Islet of Langerhans (tissue), 1 donor: ENCODE data around the gene PRKAB1.
"Not testable (repeated sequence)": the region's sequence is repeated elsewhere in the genome, so short reads cannot be mapped to it uniquely, and the experiment has no call there.

ENCODE experiments used
- FAIRE-seq: peaks from one replicate; lab custom pipeline; 2011; peaks lifted over from hg19 to GRCh38; lab: Jason Lieb, UNC

Gene PRKAB1, protein sequence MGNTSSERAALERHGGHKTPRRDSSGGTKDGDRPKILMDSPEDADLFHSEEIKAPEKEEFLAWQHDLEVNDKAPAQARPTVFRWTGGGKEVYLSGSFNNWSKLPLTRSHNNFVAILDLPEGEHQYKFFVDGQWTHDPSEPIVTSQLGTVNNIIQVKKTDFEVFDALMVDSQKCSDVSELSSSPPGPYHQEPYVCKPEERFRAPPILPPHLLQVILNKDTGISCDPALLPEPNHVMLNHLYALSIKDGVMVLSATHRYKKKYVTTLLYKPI

DNA sequence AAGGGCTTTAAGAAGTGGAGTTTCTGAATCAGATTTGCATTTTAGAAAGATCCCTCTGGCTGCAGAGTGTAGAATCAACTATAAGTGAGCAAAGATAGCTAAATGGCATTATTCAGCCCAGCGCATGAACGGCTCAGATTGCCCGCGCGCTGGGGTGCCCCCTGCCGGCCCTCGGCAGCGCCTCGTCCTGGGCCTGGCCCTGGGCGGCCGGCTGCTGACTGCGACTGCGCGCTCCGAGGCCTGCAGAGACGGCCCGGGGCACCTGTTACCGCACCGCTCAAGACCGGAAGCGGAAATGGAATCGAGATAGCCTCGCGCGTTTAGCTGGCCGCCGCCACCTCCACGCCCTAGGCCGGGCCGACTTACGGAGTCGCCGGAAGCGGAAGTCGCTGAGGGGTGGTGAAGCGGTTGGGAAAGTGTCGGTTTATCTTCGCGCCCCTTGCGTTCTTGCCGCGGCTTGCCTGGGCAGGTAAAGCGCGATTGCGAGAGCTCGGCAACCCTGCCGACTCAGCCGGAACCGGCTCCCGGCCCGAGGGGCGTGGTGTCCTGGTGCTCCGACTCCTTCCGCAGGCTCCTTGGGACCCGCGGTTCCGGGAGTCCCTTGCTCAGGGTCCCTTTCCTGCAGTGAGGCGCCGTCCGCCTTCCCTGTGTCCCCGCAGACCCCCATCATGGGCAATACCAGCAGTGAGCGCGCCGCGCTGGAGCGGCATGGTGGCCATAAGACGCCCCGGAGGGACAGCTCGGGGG is at the start of gene PRKAB1:
Gene PRKAB1 (plus strand): TSS at position 557 of the 747 bp plus-strand sequence. CDS start 112 bp downstream, at position 669.
- FAIRE-seq: no peak

DNA sequence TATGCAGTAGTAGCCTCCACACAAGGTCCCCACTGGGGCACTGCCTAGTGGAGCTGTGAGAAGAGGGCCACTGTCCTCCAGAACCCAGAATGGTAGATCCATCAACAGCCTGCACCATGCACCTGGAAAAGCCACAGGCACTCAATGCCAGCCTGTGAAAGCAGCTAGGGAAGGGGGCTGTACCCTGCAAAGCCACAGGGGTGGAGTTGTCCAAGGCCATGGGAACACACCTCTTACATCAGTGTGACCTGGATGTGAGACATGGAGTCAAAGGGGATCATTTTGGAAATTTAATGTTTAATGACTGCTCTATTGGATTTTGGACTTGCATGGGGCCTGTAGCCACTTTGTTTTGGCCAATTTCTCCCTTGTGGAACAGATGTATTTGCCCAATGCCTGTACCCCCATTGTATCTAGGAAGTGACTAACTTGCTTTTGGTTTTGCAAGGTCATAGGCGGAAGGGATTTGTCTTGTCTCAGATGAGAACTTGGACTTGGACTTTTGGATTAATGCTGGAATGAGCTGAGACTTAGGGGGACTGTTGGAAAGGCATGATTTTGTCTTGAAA is 49.5 kb upstream of the PRKAB1 start:
- not testable (repeated sequence) for FAIRE-seq

DNA sequence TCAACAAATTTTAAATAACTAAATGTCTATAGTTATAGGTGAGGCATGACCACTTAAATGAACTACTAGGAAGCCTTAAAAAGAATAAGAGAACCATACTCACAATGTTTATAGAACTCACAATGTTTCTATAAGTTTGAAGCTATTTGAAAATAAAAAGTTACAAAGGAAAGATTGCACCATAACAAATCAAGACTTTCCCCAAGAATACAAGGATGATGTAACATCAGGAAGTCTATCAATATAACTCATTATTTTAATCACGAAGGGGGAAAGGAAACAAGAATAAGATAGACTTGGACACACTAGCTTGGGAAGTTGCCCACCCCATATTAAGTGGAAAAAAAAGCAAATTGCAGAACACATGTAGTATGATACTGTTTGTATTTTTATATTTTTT is 47.4 kb upstream of the PRKAB1 start:
- FAIRE-seq: no peak

- FAIRE-seq: no peak
Observed at GRCh38 chr12:119621878-119622277, 46.1 kb upstream of the PRKAB1 start.

- FAIRE-seq: no peak
Observed at GRCh38 chr12:119624966-119625365, 43.0 kb upstream of the PRKAB1 start.

- no peak for FAIRE-seq
Observed at GRCh38 chr12:119627019-119627643, 40.8 kb upstream of the PRKAB1 start.

- no peak for FAIRE-seq
Observed at GRCh38 chr12:119627686-119628085, 40.2 kb upstream of the PRKAB1 start.

- FAIRE-seq: no peak
Observed at GRCh38 chr12:119630223-119630780, 37.6 kb upstream of the PRKAB1 start.

- FAIRE-seq: no peak
Observed at GRCh38 chr12:119630962-119631550, 36.9 kb upstream of the PRKAB1 start.

DNA sequence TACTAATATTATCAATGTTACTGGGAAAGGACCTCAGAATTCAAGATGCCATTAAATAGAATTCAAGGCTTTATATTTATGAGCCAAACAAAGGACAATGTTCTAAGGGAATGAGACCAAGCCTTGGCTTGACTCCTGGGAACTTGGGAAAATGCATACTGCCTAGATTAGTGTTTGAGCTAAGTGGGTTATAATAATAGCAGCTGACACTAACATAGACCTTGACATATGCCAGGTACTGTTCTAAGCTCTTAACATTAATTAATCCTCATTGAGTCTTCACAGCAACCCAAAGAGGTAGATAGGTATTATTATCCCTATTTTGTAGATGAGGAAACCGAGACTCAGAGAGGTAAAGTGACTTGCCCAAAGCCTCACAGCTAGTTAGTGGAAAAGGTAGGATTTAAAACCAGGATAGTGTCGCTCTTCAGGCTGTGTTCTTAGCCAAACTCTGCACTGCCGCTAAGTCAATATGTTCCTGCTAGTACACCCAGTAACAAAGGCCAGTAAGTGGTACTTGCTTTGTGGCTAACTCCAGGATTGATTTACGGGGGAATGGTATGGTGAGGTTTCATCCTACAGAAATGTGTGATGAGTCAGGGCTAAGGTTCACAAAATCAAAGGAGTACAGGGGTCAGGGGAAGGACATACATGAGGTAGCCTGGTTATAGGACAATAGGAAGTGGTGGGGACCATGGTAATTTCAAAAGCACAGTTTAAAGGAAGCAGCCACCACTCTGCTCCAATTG is 35.8 kb upstream of the PRKAB1 start:
- FAIRE-seq: no peak

GRCh38 chr12:119634743-119635142 is 33.2 kb upstream of the PRKAB1 start:
- no peak for FAIRE-seq

DNA sequence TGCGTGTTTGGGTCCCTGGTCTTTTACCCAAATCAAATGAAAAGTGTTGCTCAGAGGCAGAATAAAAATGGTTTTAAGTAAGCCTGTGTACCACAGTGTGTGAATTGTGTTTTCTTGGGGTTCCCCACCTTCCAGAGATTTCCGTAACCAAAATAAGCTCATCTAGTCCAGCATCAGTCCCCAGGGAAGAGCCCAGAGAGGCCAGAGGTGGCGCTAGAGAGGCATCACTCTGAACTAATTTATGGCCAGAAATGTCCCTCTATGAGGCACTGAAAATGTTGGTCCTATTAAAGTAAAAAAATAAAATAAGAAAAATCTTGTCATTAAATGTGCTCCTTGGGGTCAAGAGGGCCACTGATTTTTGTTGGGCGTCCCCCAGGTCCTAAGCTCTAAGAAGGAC is 24.9 kb upstream of the PRKAB1 start:
- FAIRE-seq: no peak

DNA sequence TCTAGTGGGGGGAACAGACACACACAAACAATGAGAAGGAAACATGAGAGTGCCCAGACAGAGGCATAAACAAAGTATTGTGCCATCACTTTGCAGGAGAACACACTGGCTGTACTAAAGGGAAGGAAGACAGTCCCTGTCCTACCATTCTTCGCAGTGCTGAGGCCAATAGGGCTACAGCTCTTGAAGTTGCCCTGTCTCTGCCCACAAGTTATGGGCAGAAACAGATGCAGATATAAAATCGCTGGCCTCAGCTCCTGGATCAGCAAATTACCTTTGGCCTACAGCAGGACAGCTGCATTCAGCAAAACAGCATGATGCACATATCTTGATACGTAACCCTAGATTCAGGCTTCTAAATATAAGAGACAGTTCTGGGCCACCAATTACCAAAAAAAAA is 23.0 kb upstream of the PRKAB1 start:
- FAIRE-seq: no peak

DNA sequence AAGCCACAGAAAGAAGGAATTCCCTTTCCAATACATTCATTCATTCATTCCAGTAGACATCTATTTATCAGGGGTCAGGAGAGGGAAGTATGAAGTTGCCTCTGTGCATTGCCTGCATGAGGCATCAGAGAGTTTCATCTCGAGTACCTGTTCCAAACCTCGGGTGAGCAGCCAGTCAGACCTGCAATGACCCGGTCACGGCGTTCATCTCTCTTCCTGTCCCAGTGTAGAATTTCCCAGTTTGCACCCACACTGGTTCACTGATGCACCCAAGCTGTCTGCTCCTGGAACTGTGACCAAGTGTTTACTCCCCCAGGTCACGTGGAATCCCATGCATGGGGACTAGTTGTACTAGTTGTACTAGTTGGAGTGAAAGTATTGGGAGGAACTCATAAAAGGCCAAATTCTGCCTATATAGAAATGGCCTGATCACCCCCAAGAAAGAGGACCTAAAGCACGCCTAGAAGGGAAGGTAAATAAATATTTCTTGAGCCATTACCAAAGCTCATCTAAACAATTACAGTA is 22.3 kb upstream of the PRKAB1 start:
- no peak for FAIRE-seq

DNA sequence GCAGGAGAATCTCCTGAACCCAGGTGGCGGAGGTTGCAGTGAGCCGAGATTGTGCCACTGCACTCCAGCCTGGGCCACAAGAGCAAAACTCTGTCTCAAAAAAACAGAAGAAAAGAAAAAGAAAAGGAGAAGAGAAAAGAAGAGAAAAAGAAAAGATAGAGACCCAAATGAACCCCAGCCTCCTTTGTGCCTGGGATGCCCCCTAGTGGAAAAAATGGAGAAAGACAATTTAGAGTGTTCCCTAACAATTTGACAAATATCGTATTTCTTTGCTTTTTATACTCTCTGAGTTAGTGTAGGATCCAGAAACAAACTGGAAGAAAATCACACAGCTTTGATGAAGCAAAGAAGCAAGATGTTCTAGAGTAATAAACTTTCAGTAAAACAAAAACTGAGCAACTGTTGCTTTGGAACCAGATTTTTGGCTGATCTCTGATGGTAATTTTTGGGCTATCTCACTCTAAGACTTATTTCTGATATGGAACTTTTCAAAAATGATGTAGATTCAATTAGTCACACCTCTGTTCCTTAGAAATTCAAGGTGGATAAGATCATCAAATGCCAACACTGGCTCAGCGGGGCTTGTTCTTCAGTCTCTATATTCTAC is 18.6 kb upstream of the PRKAB1 start:
- FAIRE-seq: no peak

DNA sequence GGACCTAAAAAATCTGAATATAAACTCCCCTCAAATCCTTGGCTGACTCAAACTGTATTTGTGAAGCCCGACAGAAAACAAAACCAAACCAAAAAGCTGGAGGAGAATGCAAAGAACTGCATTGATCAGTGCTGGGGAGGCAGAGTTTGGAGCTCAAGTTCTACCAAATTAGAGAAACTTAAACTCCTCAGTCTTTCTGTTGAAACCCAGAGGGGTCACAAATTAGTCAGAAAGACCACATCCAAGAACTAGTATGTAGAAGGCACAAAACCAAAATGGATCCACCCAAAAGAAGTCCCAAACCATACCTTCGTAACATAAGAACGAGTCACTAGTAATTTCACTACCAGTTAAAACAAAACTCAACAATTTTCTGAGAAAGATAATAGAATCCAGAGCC is 15.3 kb upstream of the PRKAB1 start:
- FAIRE-seq: no peak

- not testable (repeated sequence) for FAIRE-seq
Observed at GRCh38 chr12:119657001-119657400, 10.9 kb upstream of the PRKAB1 start.

DNA sequence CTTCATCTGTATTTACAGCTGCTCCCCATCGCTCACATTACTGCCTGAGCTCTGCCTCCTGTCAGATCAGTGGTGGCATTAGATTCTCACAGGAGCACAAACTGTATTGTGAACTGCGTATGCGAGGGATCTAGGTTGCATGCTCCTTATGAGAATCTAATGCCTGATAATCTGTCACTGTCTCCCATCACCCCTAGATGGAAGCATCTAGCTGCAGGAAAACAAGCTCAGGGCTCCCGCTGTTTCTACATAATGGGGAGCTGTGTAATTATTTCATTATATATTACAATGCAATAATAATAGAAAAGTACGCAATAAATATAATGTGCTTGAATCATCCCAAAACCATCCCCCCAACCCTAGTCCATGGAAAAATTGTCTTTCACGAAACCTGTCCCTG is 9.8 kb upstream of the PRKAB1 start:
- FAIRE-seq: not testable (repeated sequence)

DNA sequence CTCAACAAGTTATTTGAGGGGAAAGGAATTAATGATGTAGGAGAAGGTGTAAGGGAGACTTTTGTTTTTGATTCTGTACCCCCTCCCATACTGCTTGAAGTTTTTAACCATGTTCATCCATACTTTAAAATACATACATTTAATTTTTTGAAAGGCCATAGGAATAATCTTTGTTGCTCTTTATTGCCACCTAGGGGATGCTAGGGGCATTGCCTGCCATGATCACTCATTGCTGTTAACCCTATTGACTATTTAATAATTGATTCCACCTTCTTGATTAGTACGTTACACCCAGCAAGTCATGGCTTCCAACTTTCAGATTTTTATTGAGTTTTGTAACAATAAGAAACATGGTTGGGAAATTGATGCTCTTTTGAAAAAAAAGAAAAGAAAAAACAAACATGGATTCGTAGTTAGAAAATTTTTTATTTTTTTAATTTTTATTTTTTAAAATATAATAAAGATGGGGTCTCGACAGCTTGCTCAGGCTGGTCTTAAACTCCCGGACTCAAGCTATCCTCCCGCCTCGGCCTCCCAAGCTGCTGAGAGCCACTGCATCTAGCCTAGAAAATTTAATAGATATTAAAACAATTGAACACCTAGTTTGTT is 8.5 kb upstream of the PRKAB1 start:
- FAIRE-seq: peak; percentile 74

GRCh38 chr12:119660076-119660475 is 7.9 kb upstream of the PRKAB1 start:
- FAIRE-seq: no peak
